ENCODE results near the gene DGKB. TPM values are rescaled to one million over a fixed set of nuclear protein-coding genes. Genes with fewer than 3 reads are reported as not detected.

DGKB gene
- polyA plus RNA-seq, 1 donor (not counting 4 experiments of a cell fraction or from before 2014, with no cell fraction given): 0.01 TPM

DNA sequence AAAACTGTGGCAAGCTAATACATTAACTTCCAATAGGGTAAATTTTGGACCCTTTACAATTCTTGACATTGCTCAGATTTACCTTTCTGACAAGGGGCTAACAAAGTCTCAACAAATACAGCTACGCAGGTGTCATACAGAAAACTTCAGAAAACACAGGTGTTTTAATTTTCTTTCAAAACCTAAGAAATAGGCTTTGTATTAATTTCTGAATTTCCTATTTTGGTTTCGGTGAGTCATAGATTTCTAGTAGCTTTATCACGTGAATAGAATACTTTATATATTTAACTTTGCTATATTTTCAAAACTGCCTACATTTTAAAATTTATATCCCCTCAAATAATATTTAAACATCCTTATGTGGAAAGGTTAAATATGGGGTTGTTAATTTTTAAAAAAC is 215.3 kb downstream of the DGKB start:
- no peaks in the 10 kb centered on the region for H3K4me1 ChIP-seq (ENCODE audit: control insufficient read depth, extremely low read depth, insufficient read depth, low read length)
- no peak for DNase-seq (ENCODE audit: low read depth, low spot score)
- H3K36me3 ChIP-seq (ENCODE audit: control insufficient read depth in 2 of 2, extremely low read depth in 1 of 2, insufficient read depth in 2 of 2, low read length in 2 of 2): no peaks in the 10 kb centered on the region
- no peaks in the 10 kb centered on the region for H4K20me1 ChIP-seq (ENCODE audit: control insufficient read depth, extremely low read depth, insufficient read depth, low read length)
- dilution Hi-C loops (cut with MboI; ENCODE audit: extremely low pct_ligation_motif_present, low sequenced_read_pairs): no loop called here
- no peak overlapping the region for H2AFZ ChIP-seq (ENCODE audit: control insufficient read depth, low read length)
- H3K79me2 ChIP-seq (ENCODE audit: control insufficient read depth, insufficient read depth, low read length): no peaks in the 10 kb centered on the region
- FAIRE-seq: no peak
- TF ChIP-seq EZH2 (IDR thresholded peaks at IDR 0.05; ENCODE audit: low read length) (no peak), CTCF (optimal IDR thresholded peaks at IDR 0.05 in 1 of 3, IDR thresholded peaks at IDR 0.05 in 1 of 3, conservative IDR thresholded peaks at IDR 0.05 in 1 of 3; ENCODE audit: extremely low read depth in 1 of 3, insufficient read depth in 2 of 3, low read length in 3 of 3) (no peak)
- H3K9me1 ChIP-seq (ENCODE audit: control insufficient read depth, extremely low read depth, insufficient read depth, low read length): no peaks in the 10 kb centered on the region
- no peaks in the 10 kb centered on the region for H3K9me3 ChIP-seq (ENCODE audit: control insufficient read depth, low read depth, low read length)
- no peak overlapping the region for H3K4me2 ChIP-seq (ENCODE audit: control insufficient read depth, extremely low read depth, insufficient read depth, low read depth, low read length)
- H3K27me3 ChIP-seq (ENCODE audit: control insufficient read depth, extremely low read depth, insufficient read depth, low read length): no peaks in the 10 kb centered on the region
- no peak overlapping the region for H3K27ac ChIP-seq (ENCODE audit: control insufficient read depth, insufficient read depth, low read length)
- H3K9ac ChIP-seq (ENCODE audit: control insufficient read depth, extremely low read depth, insufficient read depth, low read length): no peak overlapping the region
- no peak overlapping the region for H3K4me3 ChIP-seq (ENCODE audit: control insufficient read depth in 2 of 3, extremely low read depth in 1 of 3, insufficient read depth in 2 of 3, low read depth in 1 of 3, low read length in 3 of 3)

DNA sequence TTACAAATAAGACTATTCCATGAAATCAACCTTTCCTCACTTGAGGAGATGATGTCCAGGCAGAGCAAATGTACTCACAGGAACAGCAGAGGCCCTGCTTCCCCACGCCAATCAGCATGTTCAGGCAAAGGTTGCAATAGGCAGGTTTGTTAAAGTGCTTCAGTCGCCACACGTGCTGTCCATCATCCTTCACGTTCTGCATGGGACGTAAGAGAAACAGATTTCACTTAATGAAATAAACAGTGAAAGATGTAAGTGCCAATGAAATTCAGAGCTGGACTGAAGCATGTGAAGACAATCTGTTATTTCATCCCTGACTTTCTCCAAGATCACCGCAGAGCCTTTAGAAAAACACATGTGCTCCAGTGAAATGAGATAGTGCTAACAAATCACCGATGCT is 217.4 kb downstream of the DGKB start:
- Histone ChIP-seq H4K20me1 (ENCODE audit: control insufficient read depth, extremely low read depth, insufficient read depth, low read length) (no peaks in the 10 kb centered on the region), H3K4me2 (ENCODE audit: control insufficient read depth, extremely low read depth, insufficient read depth, low read depth, low read length) (no peak overlapping the region), H3K9me1 (ENCODE audit: control insufficient read depth, extremely low read depth, insufficient read depth, low read length) (no peaks in the 10 kb centered on the region), H3K27ac (ENCODE audit: control insufficient read depth, insufficient read depth, low read length) (no peak overlapping the region), H2AFZ (ENCODE audit: control insufficient read depth, low read length) (no peak overlapping the region), H3K27me3 (ENCODE audit: control insufficient read depth, extremely low read depth, insufficient read depth, low read length) (no peaks in the 10 kb centered on the region), H3K79me2 (ENCODE audit: control insufficient read depth, insufficient read depth, low read length) (no peaks in the 10 kb centered on the region), H3K4me1 (ENCODE audit: control insufficient read depth, extremely low read depth, insufficient read depth, low read length) (no peaks in the 10 kb centered on the region), H3K9me3 (ENCODE audit: control insufficient read depth, low read depth, low read length) (no peaks in the 10 kb centered on the region), H3K9ac (ENCODE audit: control insufficient read depth, extremely low read depth, insufficient read depth, low read length) (no peak overlapping the region), H3K36me3 (ENCODE audit: control insufficient read depth in 2 of 2, extremely low read depth in 1 of 2, insufficient read depth in 2 of 2, low read length in 2 of 2) (no peaks in the 10 kb centered on the region), H3K4me3 (ENCODE audit: control insufficient read depth in 2 of 3, extremely low read depth in 1 of 3, insufficient read depth in 2 of 3, low read depth in 1 of 3, low read length in 3 of 3) (no peak overlapping the region)
- no peak for FAIRE-seq
- TF ChIP-seq CTCF (optimal IDR thresholded peaks at IDR 0.05 in 1 of 3, IDR thresholded peaks at IDR 0.05 in 1 of 3, conservative IDR thresholded peaks at IDR 0.05 in 1 of 3; ENCODE audit: extremely low read depth in 1 of 3, insufficient read depth in 2 of 3, low read length in 3 of 3) (no peak), EZH2 (IDR thresholded peaks at IDR 0.05; ENCODE audit: low read length) (no peak)
- dilution Hi-C loops (cut with MboI; ENCODE audit: extremely low pct_ligation_motif_present, low sequenced_read_pairs): no loop called here
- DNase-seq (ENCODE audit: low read depth, low spot score): no peak

All from keratinocyte (primary cell).